ENCODE results near the gene ELAPOR1.

Gene ELAPOR1

GRCh38 chr1:109083923-109084322 lies 30.0 kb upstream of the ELAPOR1 start:
- H3K27ac ChIP-seq (ENCODE audit: low read depth, low read length, severe bottlenecking): peak overlapping the region; percentile 42
- H3K9me3 ChIP-seq (ENCODE audit: control insufficient read depth, low read length): no peaks in the 10 kb centered on the region
- no peak overlapping the region for H3K4me3 ChIP-seq (ENCODE audit: extremely low read depth, insufficient read depth, low read length, poor library complexity, severe bottlenecking)

GRCh38 chr1:109084563-109085517 lies 29.1 kb upstream of the ELAPOR1 start:
- Histone ChIP-seq H3K36me3 (ENCODE audit: control insufficient read depth, insufficient read depth, low read length) (no peaks in the 10 kb centered on the region), H3K27ac (ENCODE audit: low read depth, low read length, severe bottlenecking) (no peak overlapping the region), H3K9me3 (ENCODE audit: control insufficient read depth, low read length) (no peaks in the 10 kb centered on the region), H3K4me3 (ENCODE audit: extremely low read depth, insufficient read depth, low read length, poor library complexity, severe bottlenecking) (no peak overlapping the region), H3K4me1 (ENCODE audit: control insufficient read depth, insufficient read depth, low read length, poor library complexity, severe bottlenecking) (peaks cover 4% of the 10 kb centered on the region)
- 96 to 97% methylated on average over 9 of the region's 13 CpGs for WGBS, 2 experiments (ENCODE audit: insufficient coverage in 2 of 2)

More at GRCh38 chr1:109083923-109084322, 30.0 kb upstream of the ELAPOR1 start:
- Histone ChIP-seq H3K36me3 (ENCODE audit: control insufficient read depth, insufficient read depth, low read length) (no peaks in the 10 kb centered on the region), H3K4me1 (ENCODE audit: control insufficient read depth, insufficient read depth, low read length, poor library complexity, severe bottlenecking) (peaks cover 4% of the 10 kb centered on the region)
- 71% methylated on average over 1 of the region's 1 CpG; no CpG with 5 or more reads in 1 of the 2 experiments for WGBS, 2 experiments (ENCODE audit: insufficient coverage in 2 of 2)

GRCh38 chr1:109089242-109090015 lies 24.5 kb upstream of the ELAPOR1 start:
- H3K9me3 ChIP-seq (ENCODE audit: control insufficient read depth, low read length): no peaks in the 10 kb centered on the region
- no peak overlapping the region for H3K27ac ChIP-seq (ENCODE audit: low read depth, low read length, severe bottlenecking)
- peaks cover 12% of the 10 kb centered on the region for H3K36me3 ChIP-seq (ENCODE audit: control insufficient read depth, insufficient read depth, low read length)
- WGBS, 2 experiments (ENCODE audit: insufficient coverage in 2 of 2): 89 to 94% methylated on average over 23 to 25 of the region's 31 CpGs
- H3K4me3 ChIP-seq (ENCODE audit: extremely low read depth, insufficient read depth, low read length, poor library complexity, severe bottlenecking): peak overlapping the region; percentile 73
- H3K4me1 ChIP-seq (ENCODE audit: control insufficient read depth, insufficient read depth, low read length, poor library complexity, severe bottlenecking): peaks cover 4% of the 10 kb centered on the region

- Histone ChIP-seq H3K27ac (ENCODE audit: low read depth, low read length, severe bottlenecking) (peak within 1 kb of the TSS; percentile 73), H3K4me1 (ENCODE audit: control insufficient read depth, insufficient read depth, low read length, poor library complexity, severe bottlenecking) (no peaks in the 10 kb centered on the region), H3K9me3 (ENCODE audit: control insufficient read depth, low read length) (no peaks in the 10 kb centered on the region), H3K4me3 (ENCODE audit: extremely low read depth, insufficient read depth, low read length, poor library complexity, severe bottlenecking) (peak within 1 kb of the TSS; percentile 73), H3K36me3 (ENCODE audit: control insufficient read depth, insufficient read depth, low read length) (peaks cover 18% of the 10 kb centered on the region)
- 24 to 31% methylated on average over 41 to 51 of the region's 67 CpGs for WGBS, 2 experiments (ENCODE audit: insufficient coverage in 2 of 2)
These were observed 23.5 kb upstream of the ELAPOR1 start, which contains the start of gene TMEM167B for GRCh38 chr1:109090196-109091077. TSS of gene TMEM167B (plus strand) at chr1:109090764. CDS start at chr1:109090873, 109 bp downstream.

- no peaks in the 10 kb centered on the region for H3K9me3 ChIP-seq (ENCODE audit: control insufficient read depth, low read length)
- H3K27ac ChIP-seq (ENCODE audit: low read depth, low read length, severe bottlenecking): peak overlapping the region; percentile 73
- no peaks in the 10 kb centered on the region for H3K4me1 ChIP-seq (ENCODE audit: control insufficient read depth, insufficient read depth, low read length, poor library complexity, severe bottlenecking)
- peak overlapping the region; percentile 73 for H3K4me3 ChIP-seq (ENCODE audit: extremely low read depth, insufficient read depth, low read length, poor library complexity, severe bottlenecking)
- peaks cover 26% of the 10 kb centered on the region for H3K36me3 ChIP-seq (ENCODE audit: control insufficient read depth, insufficient read depth, low read length)
- 1 to 16% methylated on average over 5 to 6 of the region's 13 CpGs for WGBS, 2 experiments (ENCODE audit: insufficient coverage in 2 of 2)
These were observed 22.7 kb upstream of the ELAPOR1 start for GRCh38 chr1:109091078-109091838.

- Histone ChIP-seq H3K27ac (ENCODE audit: low read depth, low read length, severe bottlenecking) (no peak overlapping the region), H3K9me3 (ENCODE audit: control insufficient read depth, low read length) (no peaks in the 10 kb centered on the region), H3K4me1 (ENCODE audit: control insufficient read depth, insufficient read depth, low read length, poor library complexity, severe bottlenecking) (no peaks in the 10 kb centered on the region), H3K4me3 (ENCODE audit: extremely low read depth, insufficient read depth, low read length, poor library complexity, severe bottlenecking) (peak overlapping the region; percentile 73), H3K36me3 (ENCODE audit: control insufficient read depth, insufficient read depth, low read length) (peaks cover 26% of the 10 kb centered on the region)
- WGBS, 2 experiments (ENCODE audit: insufficient coverage in 2 of 2): 13 to 45% methylated on average over 1 of the region's 1 CpG
These were observed 22.1 kb upstream of the ELAPOR1 start for GRCh38 chr1:109091839-109092193.

- 84 to 89% methylated on average over 3 to 6 of the region's 7 CpGs for WGBS, 2 experiments (ENCODE audit: insufficient coverage in 2 of 2)
- no peak overlapping the region for H3K4me3 ChIP-seq (ENCODE audit: extremely low read depth, insufficient read depth, low read length, poor library complexity, severe bottlenecking)
- no peak overlapping the region for H3K27ac ChIP-seq (ENCODE audit: low read depth, low read length, severe bottlenecking)
These were observed 19.5 kb upstream of the ELAPOR1 start for GRCh38 chr1:109094377-109094803.

GRCh38 chr1:109094871-109095270 lies 19.0 kb upstream of the ELAPOR1 start:
- Histone ChIP-seq H3K4me3 (ENCODE audit: extremely low read depth, insufficient read depth, low read length, poor library complexity, severe bottlenecking) (no peak overlapping the region), H3K27ac (ENCODE audit: low read depth, low read length, severe bottlenecking) (no peak overlapping the region), H3K36me3 (ENCODE audit: control insufficient read depth, insufficient read depth, low read length) (peaks cover 26% of the 10 kb centered on the region), H3K9me3 (ENCODE audit: control insufficient read depth, low read length) (no peaks in the 10 kb centered on the region), H3K4me1 (ENCODE audit: control insufficient read depth, insufficient read depth, low read length, poor library complexity, severe bottlenecking) (no peaks in the 10 kb centered on the region)
- WGBS, 2 experiments (ENCODE audit: insufficient coverage in 2 of 2): 100% methylated on average over 1 of the region's 1 CpG

More at GRCh38 chr1:109094377-109094803, 19.5 kb upstream of the ELAPOR1 start:
- Histone ChIP-seq H3K36me3 (ENCODE audit: control insufficient read depth, insufficient read depth, low read length) (peaks cover 26% of the 10 kb centered on the region), H3K4me1 (ENCODE audit: control insufficient read depth, insufficient read depth, low read length, poor library complexity, severe bottlenecking) (no peaks in the 10 kb centered on the region), H3K9me3 (ENCODE audit: control insufficient read depth, low read length) (no peaks in the 10 kb centered on the region)

- Histone ChIP-seq H3K27ac (ENCODE audit: low read depth, low read length, severe bottlenecking) (no peak overlapping the region), H3K36me3 (ENCODE audit: control insufficient read depth, insufficient read depth, low read length) (peaks cover 26% of the 10 kb centered on the region), H3K4me3 (ENCODE audit: extremely low read depth, insufficient read depth, low read length, poor library complexity, severe bottlenecking) (no peak overlapping the region), H3K9me3 (ENCODE audit: control insufficient read depth, low read length) (no peaks in the 10 kb centered on the region), H3K4me1 (ENCODE audit: control insufficient read depth, insufficient read depth, low read length, poor library complexity, severe bottlenecking) (no peaks in the 10 kb centered on the region)
- WGBS, 2 experiments (ENCODE audit: insufficient coverage in 2 of 2): 80 to 100% methylated on average over 1 of the region's 1 CpG
These were observed 18.3 kb upstream of the ELAPOR1 start for GRCh38 chr1:109095631-109096030.
